ENCODE data around the gene DSC1. TPM values are rescaled to one million over a fixed set of nuclear protein-coding genes. Genes with fewer than 3 reads are reported as not detected.

DSC1 gene
- total RNA-seq, 2 experiments from 2014 or later: 1.6 to 1.7 TPM

- Histone ChIP-seq H3K27me3 (ENCODE audit: control insufficient read depth in 1 of 2, insufficient read depth in 2 of 2, low read length in 2 of 2) (peaks cover 6 to 16% of the 10 kb centered on the region in 2 experiments), H3K4me3 (ENCODE audit: low read length) (peak within 1 kb of the TSS; percentile 25), H3K4me1 (ENCODE audit: insufficient read depth, low read length) (no peaks in the 10 kb centered on the region), H3K36me3 (ENCODE audit: insufficient read depth, low read length) (no peaks in the 10 kb centered on the region), H3K9me3 (ENCODE audit: control insufficient read depth in 1 of 2, insufficient read depth in 1 of 2, low read length in 2 of 2) (peaks cover 0 to 35% of the 10 kb centered on the region in 2 experiments), H3K27ac (ENCODE audit: low read depth in 1 of 2, low read length in 2 of 2) (no peak within 1 kb of the TSS)
- ChIA-PET CTCF (no interaction called here), POLR2A (no interaction called here)
- DNase-seq (peak in 1 of 14 experiments; percentile 2), ATAC-seq (ENCODE audit: poor library complexity) (no peak)
- H3K9me3 Mint-ChIP-seq: peaks cover 8% of the 10 kb centered on the region
- H3K4me1 Mint-ChIP-seq (ENCODE audit: low read depth): no peaks in the 10 kb centered on the region
- no peak within 1 kb of the TSS for H3K27ac Mint-ChIP-seq
- TF ChIP-seq CTCF (IDR thresholded peaks at IDR 0.05): no peak
- H3K4me3 Mint-ChIP-seq: no peak within 1 kb of the TSS
- intact Hi-C loops (cut with DNase I, micrococcal nuclease): no loop called here
- H3K27me3 Mint-ChIP-seq: peaks cover 45% of the 10 kb centered on the region
- H3K36me3 Mint-ChIP-seq (ENCODE audit: low read depth): no peaks in the 10 kb centered on the region
Measured at GRCh38 chr18:31102025-31102684, 60.5 kb downstream of the DSC1 start, which contains the start of gene DSC2. Gene DSC2 (minus strand): TSS chr18:31102421. CDS start chr18:31101971, 450 bp downstream.

- ATAC-seq (ENCODE audit: poor library complexity): no peak
- POLR2A ChIA-PET: no interaction called here
- H3K9me3 ChIP-seq (ENCODE audit: control insufficient read depth in 1 of 2, insufficient read depth in 1 of 2, low read length in 2 of 2): peaks cover 0 to 35% of the 10 kb centered on the region in 2 experiments
- peak in 2 of 14 experiments; percentile 32 to 40 for DNase-seq
- TF ChIP-seq CTCF (IDR thresholded peaks at IDR 0.05): no peak
- CTCF ChIA-PET: no interaction called here
- Mint-ChIP-seq H3K27ac (no peak overlapping the region), H3K9me3 (peaks cover 8% of the 10 kb centered on the region), H3K27me3 (peaks cover 45% of the 10 kb centered on the region), H3K4me3 (peak overlapping the region; percentile 64), H3K36me3 (ENCODE audit: low read depth) (no peaks in the 10 kb centered on the region), H3K4me1 (ENCODE audit: low read depth) (no peaks in the 10 kb centered on the region)
- H3K36me3 ChIP-seq (ENCODE audit: insufficient read depth, low read length): no peaks in the 10 kb centered on the region
- H3K4me1 ChIP-seq (ENCODE audit: insufficient read depth, low read length): no peaks in the 10 kb centered on the region
- peak overlapping the region; percentile 25 for H3K4me3 ChIP-seq (ENCODE audit: low read length)
- no peak overlapping the region for H3K27ac ChIP-seq (ENCODE audit: low read depth in 1 of 2, low read length in 2 of 2)
- intact Hi-C loops (cut with DNase I, micrococcal nuclease): no loop called here
- peaks cover 6 to 16% of the 10 kb centered on the region in 2 experiments for H3K27me3 ChIP-seq (ENCODE audit: control insufficient read depth in 1 of 2, insufficient read depth in 2 of 2, low read length in 2 of 2)
Measured at GRCh38 chr18:31101183-31102024, 61.3 kb downstream of the DSC1 start.

- intact Hi-C loops (cut with DNase I, micrococcal nuclease): no loop called here
- Histone ChIP-seq H3K9me3 (ENCODE audit: control insufficient read depth in 1 of 2, insufficient read depth in 1 of 2, low read length in 2 of 2) (peaks cover 0 to 34% of the 10 kb centered on the region in 2 experiments), H3K27ac (ENCODE audit: low read depth in 1 of 2, low read length in 2 of 2) (no peak overlapping the region), H3K4me1 (ENCODE audit: insufficient read depth, low read length) (no peaks in the 10 kb centered on the region), H3K27me3 (ENCODE audit: control insufficient read depth in 1 of 2, insufficient read depth in 2 of 2, low read length in 2 of 2) (peaks cover 6 to 16% of the 10 kb centered on the region in 2 experiments), H3K4me3 (ENCODE audit: low read length) (peak overlapping the region; percentile 12), H3K36me3 (ENCODE audit: insufficient read depth, low read length) (no peaks in the 10 kb centered on the region)
- Mint-ChIP-seq H3K4me3 (peak overlapping the region; percentile 64), H3K27me3 (peaks cover 46% of the 10 kb centered on the region), H3K4me1 (ENCODE audit: low read depth) (no peaks in the 10 kb centered on the region), H3K27ac (no peak overlapping the region), H3K36me3 (ENCODE audit: low read depth) (no peaks in the 10 kb centered on the region), H3K9me3 (peaks cover 9% of the 10 kb centered on the region)
- ATAC-seq (ENCODE audit: poor library complexity) (no peak), DNase-seq (no peak)
- CTCF ChIA-PET: no interaction called here
- no peak for TF ChIP-seq CTCF (IDR thresholded peaks at IDR 0.05)
- POLR2A ChIA-PET: no interaction called here
Measured at GRCh38 chr18:31100436-31101182, 62.0 kb downstream of the DSC1 start.

Data from CD4-positive, alpha-beta T cell (primary cell).